NCI-H2081 treated with DMSO at 0.1 percent for 48 hours (cell line): ENCODE results near the gene ZBP1.

Experiments used
- DNase-seq: peaks from one replicate; lab custom pipeline; 2025; lab: John Stamatoyannopoulos, UW

ZBP1 gene

DNA sequence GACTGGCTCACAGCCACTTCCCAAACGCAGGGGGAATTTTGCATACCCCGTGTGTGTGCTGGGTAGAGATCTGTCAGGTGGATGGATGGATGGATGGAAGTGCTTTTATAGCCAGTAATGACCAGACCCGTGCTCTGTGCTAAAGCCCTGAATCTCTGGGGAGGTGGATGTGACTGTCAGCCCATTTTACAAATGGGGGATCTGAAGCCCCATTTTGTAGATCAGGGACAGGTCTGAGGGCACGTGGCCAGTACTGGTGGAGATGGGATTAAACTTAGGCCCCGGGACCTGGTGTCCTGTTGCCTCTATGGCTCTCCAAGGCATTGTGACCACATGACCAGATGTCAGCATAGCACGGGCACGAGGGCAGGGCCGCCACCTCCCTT lies 38.2 kb upstream of the ZBP1 start:
- no peak for DNase-seq

DNA sequence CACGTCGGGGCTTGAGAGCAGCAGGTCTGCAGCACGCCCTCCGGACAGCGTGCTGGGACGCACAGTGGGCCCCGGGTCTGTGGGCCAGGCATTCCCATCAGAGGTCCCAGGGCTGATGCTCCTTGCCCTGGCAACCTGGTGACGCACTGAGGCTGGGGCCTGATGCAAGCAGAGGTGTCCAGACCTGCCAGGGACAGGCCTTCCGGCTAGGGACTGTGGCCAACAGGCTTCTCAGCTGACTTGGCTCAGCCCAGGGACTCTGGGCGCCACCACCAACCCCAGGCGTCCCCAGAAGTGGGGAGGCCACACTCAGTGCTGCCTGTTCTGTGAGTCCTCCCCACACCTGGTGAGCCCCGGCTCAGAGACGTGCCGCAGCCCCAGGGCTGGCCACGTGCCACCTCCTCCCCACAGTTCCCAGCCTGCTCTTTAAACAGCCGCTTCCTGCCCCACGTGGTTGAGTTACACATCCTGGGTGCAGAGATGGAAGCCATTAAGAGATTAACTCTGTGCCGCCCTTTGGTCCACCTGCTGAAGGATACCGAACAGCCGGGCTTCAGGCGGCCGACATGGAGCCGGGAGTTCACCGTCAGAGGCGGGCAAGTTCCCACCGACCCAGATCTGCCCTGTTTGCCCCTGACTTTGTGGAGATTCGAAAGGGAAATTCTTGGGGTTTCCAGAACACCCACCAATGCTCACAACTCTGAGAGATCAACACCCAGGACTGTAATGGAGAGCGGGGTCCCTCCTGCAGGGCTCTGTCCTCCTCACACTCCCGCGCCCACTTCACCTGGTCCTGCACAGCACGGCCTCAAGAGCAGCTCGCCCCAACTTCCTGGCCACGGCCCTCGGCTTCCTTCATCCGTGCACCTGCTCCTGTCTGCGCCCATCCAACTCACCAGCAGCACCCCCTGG lies 37.6 kb upstream of the ZBP1 start:
- DNase-seq: peak; percentile 7

DNA sequence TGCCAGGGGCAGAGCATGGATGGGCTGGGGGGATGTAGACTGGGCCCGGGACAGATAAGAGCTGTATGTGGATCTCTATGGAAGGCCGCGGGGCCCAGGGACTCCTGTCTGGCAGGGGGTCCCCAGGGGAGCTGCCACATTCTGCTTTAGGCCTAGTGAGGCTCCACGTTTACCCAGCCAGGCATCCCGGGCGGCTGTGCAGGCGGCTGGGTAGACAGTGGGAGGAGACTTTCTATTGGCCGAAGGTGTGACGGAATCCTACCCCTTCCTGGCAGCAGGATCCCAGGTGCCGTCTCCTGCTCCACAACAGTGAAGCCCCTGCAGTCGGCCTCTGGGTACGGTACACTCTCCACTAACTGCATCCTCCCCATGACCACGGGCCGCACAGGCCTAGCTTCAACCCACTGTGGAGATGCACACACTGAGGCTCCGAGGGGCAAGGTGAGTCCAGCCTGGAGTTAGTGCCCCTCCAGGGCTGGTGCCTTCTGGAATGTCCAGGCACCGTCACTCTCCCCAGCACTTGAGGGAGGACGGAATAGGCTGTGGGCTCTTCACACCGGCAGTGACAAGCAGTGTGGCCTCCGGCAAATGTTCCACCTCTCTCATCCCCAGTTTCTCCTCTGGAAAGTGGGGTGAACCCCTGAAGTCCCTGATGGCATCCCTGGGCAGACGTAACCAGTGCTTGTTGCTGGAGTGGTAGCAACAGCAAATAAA lies 36.8 kb upstream of the ZBP1 start:
- no peak for DNase-seq

DNA sequence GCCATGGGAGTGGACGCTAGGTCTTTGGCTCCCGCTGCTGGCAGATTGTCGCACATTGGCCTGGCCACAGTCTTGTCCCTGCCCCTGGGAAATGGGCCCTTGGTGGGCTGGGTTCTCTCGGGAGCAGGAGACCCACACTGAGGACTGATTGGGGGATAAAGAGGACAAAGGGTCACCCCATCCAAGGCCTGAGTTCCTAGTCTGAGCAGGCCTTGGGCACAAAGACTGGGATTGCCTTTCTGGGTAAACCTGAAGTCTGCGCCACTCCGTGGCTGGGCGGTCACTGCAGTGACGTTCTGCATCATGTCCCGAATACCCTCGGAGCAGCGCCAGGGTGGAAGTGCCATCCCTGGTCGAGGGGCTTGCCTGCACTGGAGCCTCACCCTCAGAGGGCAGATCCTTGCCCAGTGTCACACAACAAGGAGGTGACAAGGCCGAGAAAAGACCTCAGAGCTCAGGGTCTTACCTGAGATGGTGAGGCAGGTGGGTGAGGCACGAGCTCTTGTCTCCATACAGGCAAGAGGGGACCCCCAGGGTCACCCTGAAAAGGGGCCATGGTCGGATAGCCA lies 36.1 kb upstream of the ZBP1 start:
- DNase-seq: no peak

DNA sequence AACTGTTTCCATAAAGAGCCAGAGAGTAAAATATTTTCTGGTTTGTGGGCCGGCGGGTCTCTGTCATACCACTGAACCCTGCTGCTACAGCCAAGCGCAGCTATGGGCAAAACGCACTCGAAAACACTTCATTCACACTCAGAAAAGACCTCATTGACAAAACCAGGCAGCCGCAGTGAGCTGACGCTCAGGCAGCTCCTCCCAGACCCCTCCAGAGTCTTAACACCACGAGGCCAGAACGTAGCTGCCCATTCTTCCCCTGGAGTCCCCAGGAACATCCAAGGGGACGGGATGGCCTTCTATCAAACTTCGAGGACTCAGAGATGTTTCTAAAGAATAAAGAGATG lies 35.6 kb upstream of the ZBP1 start:
- DNase-seq: no peak

DNA sequence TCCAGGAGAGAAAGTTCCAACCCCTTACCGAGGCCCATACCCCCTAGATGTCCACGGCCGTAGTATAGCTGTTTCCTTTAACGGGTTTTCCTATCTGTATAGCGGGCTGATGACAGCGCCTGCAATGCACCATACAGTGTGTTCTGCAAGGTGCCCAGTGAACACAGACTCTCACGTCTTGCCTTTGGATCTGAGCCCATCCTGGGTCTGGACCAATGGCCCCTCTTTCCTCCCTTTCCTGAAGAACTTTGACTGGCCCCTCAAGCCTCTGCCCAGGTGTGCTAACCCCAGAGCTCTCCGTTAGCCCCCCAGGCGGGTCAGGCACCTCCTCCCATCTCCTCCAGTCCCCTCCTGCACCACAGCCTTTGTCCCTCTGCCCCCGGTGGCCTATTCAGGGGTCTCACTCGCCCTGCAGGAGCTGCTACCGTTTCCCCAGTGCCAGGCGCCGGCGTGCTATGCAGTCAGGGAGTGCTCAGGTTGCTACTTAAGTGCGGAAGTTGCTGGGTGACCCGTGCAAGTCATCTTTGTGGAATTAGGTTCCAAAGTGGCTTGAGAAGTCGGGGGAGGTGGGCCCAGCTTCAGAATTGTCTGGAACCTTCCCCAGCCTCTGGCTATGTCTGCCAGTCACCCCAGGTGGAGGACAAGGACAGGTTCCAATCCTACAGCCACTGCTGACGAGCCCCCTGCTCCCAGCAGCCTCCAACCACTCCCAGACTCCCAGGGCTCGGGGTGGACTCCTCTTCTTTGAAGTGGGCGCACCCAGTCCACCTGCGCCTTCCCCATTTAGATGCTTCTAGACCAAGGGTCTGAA lies 35.0 kb upstream of the ZBP1 start:
- DNase-seq: no peak

DNA sequence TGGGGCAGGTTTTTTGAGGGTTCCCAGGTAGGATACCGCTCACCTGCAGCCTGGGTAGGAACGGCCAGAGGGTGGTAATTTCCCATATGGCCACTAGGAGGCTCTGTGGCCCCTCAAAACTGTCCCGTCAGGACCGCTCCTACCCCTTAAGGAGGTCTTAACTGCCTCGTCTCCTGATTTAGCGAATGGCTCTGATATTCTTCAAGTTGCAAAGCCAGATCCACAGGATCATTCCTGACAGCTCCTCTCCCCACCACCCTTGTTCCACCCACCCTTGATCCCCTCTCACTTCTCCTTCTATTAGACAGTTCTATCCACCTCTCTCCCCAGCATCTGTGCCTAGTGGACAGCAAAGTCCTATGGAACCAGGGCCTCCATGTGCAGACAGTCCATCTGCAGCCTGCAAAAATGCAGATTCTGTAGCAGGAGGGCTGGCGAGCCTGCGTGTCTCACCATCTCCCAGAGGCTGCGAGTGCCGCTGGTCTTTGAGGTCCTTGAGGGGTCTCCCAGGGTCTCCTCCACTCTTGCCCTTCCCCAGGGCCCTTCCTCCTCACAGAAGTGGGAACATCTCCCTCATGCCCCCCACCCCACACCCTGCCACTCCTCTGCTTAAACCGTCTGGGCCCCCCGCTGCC lies 34.3 kb upstream of the ZBP1 start:
- no peak for DNase-seq

DNA sequence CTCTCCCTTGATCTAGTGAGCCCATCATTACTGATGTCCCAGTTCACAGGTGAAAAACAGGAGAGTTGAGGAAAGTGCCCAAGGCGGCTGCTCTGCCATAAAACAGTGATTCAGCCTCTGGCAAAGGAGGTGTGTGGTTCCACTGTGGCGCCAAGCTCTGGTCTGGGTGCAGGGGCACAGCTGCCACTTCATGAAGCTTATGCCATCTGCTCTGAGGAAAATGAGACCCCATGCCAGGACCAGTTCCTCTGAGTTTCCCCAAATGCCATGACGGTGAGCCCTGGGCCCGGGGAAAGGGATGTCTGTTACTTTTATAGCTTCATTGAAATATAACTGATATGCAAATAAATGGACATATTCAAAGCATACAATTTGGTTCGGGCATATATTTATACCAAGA lies 33.7 kb upstream of the ZBP1 start:
- no peak for DNase-seq

DNA sequence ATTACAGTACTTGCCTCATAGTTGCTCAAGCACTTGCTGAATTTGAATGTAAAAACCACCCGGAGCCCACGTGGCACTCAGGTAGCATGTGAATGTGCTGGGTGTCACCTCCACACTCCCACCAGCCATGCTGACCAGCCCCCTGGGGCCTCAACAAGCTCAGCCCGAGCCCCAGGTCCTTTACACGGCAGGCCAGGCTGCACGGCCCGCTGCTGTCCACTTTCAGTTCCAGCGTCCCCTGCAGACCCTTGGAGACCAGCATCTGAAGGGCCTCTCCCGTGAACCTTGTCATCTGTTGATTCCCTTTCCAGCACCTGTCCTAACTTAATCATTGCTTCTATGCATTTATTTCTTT lies 33.3 kb upstream of the ZBP1 start:
- no peak for DNase-seq

DNA sequence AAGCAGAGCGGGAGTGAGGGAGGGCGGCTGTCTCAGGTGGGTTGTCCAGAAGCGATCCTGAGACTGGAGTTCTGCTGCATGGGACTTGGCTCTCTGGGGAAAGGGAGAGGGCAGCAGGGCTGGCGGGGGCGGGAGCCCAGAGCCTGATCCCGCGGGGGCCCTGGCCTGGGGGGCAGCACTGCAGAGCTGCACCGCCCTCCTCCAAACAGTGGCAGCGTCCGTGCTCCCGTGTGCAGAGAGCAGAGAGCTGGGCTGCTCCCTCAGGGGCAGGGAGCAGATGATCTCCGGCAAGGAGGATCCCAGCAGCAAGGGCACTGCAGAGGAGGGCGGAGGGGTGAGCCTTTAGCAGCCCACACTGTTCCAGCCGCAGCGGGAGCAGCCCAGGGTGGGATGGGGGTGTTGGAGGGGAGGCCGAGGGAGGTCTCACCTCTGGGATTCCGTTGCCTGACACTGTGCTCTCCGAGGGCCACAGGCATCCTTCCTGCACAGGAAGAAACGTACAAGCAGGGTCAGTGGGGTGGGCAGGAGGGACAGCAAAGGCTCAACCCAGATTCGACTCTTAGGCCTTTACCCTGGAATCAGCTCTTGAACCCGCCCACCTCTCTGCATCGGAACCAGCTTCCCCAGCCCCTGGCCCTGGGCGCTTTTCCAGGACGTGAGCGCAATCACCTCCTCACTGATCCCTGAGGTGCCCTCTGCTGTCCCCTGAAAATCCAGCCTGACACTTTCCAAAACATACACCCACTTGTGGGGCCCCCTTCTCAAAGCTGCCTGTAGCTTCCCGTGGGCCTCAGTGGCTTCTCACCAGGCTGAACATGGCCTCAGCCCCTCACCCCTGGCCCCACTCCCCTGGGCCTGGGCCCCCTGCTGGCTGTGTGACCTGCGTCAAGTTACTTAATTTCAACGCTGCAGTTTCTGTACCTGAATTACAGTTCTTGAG lies 32.6 kb upstream of the ZBP1 start:
- no peak for DNase-seq

DNA sequence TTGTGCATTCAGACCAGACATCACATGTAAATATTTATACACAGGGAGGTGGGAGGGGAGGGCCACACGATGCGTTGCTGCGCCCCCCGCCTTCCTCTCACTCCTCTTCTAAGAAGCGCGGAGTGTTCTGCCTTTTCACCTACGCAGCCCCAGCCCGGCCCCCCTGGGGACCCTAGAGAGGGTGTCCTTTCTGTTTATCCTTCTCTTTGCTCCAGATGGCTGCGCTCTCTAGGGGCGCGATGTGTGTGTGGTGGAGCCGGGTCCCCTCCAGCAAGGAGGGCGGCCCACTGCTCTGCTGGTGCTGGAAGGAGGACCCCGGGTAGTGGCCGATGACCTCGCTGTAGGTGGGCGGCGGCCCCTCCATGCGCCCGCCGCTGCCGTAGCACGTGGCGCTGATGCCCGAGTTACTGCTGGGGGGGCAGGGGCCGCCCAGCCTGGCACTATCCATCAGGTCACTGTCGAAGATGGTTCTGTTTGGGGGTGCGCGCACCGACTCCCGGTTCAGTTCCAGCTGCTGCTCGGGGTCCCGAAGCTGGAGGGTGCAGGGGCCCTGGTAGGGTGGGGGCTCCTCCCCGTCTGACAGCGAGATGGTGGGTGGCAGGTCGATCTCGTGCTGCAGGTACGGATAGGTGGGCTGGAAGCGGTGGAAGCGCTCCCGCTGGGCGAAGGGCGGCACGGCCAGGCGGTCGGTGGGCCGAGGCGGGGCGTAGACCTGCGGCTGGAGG lies 31.8 kb upstream of the ZBP1 start:
- DNase-seq: no peak

DNA sequence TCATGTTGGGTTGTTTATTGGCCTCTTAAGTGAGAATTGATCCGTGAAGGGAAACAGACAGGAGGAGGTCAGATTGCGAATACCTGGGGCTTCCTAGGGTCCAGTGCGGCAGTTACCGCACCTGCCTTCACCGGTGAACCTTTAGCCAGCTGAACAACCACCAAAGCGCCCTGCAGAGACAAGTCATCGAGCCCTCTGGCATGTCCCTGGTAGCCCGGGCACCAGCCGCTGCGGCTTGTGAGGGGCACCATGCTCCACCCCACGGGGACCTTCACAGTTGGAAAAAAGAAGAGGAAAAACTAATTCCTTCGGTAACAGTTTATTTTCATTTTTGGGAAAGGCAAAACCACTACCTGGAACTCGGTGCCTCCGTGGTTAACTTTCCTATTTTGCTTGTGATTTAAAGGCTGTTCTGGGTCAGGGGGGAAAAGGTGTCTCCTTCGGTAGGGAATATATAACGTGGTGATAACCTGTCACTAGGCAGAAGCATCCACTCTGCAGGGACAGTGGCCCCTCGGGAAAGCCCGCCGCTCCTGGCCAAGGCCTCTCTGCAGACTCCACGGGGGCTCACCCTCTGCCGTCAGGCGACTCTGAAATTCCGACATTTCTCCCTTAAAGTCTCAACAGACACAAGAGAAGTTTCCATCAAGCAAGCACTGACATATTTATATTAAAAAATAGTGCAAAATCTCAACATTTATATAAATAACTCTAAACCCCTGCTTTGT lies 30.7 kb upstream of the ZBP1 start:
- no peak for DNase-seq

DNA sequence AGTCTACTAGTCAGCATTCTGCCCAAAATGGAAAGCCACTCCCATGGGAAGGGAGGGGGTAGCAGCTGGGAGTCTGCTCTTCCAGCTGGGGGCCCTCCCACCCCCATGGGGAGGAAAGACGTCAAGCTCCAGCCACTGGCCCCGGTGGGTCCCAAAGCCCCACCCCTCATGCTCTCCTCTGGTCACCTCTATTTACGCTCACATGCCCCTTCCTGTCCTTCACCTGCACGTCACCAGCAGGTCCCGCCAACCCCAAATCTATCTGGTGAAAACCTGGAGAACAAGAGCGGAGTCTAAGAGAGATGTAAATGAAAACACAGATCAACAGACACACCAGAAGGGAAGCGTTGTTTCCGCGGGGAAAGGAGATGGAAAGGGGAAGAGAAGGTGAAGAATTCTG lies 30.0 kb upstream of the ZBP1 start:
- DNase-seq: no peak

DNA sequence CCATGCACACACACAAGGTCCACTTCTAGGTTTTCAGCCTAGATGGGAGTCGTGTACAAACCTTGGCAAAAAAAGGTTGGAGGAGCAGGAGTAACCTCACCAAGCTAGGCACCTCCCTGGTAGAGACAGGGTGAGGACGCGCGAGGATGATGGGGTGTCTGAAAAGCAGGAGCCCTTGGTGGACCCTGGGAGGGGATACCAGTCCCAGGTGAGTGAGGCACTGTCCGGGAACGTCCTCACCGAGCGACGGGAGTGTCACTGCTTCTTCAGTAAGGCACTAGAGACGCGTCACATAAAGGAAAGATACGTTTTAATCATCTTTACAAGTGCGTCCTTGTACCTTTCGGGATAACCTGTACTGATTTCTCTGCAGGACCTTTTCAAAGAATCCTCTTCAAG lies 29.4 kb upstream of the ZBP1 start:
- DNase-seq: no peak

DNA sequence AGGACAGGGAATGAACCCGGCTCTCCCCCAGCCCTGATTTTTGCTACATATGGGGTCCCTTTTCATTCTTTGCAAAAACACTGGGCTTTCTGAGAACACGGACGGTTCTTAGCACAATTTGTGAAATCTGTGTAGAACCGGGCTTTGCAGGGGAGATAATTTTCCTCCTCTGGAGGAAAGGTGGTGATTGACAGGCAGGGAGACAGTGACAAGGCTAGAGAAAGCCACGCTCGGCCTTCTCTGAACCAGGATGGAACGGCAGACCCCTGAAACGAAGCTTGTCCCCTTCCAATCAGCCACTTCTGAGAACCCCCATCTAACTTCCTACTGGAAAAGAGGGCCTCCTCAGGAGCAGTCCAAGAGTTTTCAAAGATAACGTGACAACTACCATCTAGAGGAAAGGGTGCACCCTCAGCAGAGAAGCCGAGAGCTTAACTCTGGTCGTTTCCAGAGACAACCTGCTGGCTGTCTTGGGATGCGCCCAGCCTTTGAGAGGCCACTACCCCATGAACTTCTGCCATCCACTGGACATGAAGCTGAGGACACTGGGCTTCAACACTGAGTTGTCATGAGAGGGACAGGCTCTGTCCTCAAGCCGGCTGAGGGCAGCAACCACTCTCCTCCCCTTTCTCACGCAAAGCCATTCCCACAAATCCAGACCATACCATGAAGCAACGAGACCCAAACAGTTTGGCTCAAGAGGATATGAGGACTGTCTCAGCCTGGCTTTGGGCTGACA lies 28.8 kb upstream of the ZBP1 start:
- no peak for DNase-seq

DNA sequence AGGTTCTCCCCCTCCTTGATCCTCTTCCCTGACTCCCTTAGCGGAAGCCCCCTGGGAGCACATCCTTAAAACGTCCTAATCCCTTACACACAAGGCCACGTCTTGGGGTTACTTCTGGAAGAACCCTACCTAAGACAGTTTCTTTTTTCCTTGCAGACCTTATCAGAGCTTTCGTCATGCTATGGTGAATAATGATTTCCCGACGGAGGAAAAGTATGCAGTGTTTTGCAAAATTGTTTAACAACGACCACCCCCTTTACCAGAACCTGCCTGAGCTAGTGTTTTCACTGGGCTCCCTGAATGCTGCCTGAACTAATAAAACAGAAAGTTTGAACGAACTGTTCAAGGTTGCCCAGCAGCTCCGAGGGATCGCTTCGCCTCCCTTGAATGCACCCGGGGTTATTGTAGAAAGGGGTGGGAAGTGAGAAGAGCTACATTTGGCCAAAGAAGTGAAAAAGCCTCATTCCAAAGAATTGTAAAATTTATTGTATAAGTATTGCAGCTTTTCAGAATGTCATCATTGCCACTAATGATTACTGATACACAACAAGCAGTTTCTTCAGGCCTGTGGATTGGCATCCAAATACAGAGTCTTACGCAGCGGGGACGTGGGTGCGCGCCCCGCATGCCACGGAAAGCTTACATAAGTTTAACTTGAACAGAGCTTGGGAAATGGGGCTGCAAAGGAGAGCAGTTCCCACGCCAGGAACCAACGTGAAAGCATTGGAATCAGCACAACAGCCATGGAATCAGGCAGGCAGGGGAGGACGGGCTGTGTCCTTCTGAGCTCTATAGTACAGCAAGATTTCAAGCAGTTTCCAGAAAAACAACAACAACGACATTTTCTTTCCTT lies 27.9 kb upstream of the ZBP1 start:
- DNase-seq: no peak

DNA sequence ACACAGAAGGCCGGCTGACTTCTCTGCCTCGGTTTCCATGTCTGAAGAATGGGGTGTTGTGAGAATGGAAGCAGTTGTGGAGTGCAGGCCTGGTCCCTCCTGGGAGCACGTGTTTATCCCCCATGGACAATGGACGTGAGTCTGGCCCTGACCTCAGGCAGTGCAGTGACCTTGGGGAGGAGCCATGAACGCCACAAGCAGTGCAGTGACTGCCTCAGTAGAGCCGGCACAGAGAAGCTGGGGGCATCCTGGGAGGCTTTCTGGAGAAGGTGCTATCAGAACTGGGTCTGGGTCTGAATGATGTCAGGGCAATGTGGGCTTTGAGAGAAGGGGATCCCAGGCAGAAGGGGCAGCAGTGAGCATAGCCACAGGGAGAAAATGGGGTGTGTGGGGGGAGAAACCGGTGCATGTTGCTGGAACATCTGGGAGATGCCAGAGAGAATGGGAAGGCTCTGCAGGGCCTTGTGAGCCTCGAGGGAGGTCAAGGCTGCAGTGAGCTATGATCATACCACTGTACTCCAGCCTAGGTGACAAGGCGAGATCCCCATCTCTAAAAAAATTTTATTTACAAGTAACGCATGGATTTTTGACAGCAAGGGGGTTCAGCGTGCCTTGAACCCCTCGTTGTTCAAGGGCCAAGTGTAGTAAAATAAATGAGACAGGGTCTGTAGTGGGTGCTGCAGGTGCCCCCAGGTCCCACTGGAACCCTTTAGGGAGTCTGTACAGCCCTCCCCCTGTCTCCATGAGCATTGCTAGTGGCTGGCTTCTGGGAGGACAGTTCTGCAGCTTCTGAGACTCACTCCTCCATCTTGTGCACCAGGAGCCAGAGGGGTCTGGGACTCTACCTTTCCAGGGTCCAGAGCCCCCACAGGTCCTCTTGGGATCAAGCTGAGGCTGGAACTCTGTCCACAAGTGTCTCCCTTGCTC lies 27.0 kb upstream of the ZBP1 start:
- no peak for DNase-seq
